ENCODE results near the gene ATP11A.

GRCh38 chr13:112818040-112818697 lies 128.3 kb downstream of the ATP11A start:
- TF ChIP-seq EZH2 (IDR thresholded peaks at IDR 0.05; ENCODE audit: borderline replicate concordance, low read depth, low read length) (no peak), ZBTB33 (CRISPR knock-in tag; IDR thresholded peaks at IDR 0.05) (peak; percentile 94), NR3C1 (CRISPR knock-in tag; IDR thresholded peaks at IDR 0.05) (no peak), KHSRP (IDR thresholded peaks at IDR 0.05) (no peak), TBL1XR1 (IDR thresholded peaks at IDR 0.05; ENCODE audit: low read length in 2 of 2) (no peak), MAX (CRISPR knock-in tag; IDR thresholded peaks at IDR 0.05) (no peak), REST (IDR thresholded peaks at IDR 0.05; ENCODE audit: borderline replicate concordance) (no peak), REST (CRISPR knock-in tag; IDR thresholded peaks at IDR 0.05; ENCODE audit: low read depth) (no peak), SP2 (IDR thresholded peaks at IDR 0.05; ENCODE audit: extremely low read depth, low read depth, low read length, poor library complexity, severe bottlenecking) (no peak), EP300 (IDR thresholded peaks at IDR 0.05; ENCODE audit: low read length) (no peak), ZNF668 (CRISPR knock-in tag; IDR thresholded peaks at IDR 0.05) (no peak)
- TF ChIP-seq, protein P1, sequence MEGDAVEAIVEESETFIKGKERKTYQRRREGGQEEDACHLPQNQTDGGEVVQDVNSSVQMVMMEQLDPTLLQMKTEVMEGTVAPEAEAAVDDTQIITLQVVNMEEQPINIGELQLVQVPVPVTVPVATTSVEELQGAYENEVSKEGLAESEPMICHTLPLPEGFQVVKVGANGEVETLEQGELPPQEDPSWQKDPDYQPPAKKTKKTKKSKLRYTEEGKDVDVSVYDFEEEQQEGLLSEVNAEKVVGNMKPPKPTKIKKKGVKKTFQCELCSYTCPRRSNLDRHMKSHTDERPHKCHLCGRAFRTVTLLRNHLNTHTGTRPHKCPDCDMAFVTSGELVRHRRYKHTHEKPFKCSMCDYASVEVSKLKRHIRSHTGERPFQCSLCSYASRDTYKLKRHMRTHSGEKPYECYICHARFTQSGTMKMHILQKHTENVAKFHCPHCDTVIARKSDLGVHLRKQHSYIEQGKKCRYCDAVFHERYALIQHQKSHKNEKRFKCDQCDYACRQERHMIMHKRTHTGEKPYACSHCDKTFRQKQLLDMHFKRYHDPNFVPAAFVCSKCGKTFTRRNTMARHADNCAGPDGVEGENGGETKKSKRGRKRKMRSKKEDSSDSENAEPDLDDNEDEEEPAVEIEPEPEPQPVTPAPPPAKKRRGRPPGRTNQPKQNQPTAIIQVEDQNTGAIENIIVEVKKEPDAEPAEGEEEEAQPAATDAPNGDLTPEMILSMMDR (IDR thresholded peaks at IDR 0.05 in 2 of 3, conservative IDR thresholded peaks at IDR 0.05 in 1 of 3; ENCODE audit: insufficient read depth in 2 of 3, low read depth in 1 of 3, low read length in 3 of 3) = no peak
